ENCODE data around the gene MAGI3.

- TF ChIP-seq CTCF (IDR thresholded peaks at IDR 0.05) (no peak), POLR2A (IDR thresholded peaks at IDR 0.05) (no peak)
These were observed 144.6 kb downstream of the MAGI3 start for GRCh38 chr1:113534875-113535274.

All from adrenal gland (tissue), 5 donors.